HuH-7.5 (cell line): Measurements from ENCODE around the gene PHLDA3.

Experiments used
- DNase-seq: peaks from one replicate; pipeline ENCODE4 v3.0.0; 2011; ENCODE audit warnings: low spot score

PHLDA3 gene

GRCh38 chr1:201461645-201462441 is 7.1 kb downstream of the PHLDA3 start:
- no peak for DNase-seq

- no peak for DNase-seq
Measured at GRCh38 chr1:201460814-201461644, 8.0 kb downstream of the PHLDA3 start.

DNA sequence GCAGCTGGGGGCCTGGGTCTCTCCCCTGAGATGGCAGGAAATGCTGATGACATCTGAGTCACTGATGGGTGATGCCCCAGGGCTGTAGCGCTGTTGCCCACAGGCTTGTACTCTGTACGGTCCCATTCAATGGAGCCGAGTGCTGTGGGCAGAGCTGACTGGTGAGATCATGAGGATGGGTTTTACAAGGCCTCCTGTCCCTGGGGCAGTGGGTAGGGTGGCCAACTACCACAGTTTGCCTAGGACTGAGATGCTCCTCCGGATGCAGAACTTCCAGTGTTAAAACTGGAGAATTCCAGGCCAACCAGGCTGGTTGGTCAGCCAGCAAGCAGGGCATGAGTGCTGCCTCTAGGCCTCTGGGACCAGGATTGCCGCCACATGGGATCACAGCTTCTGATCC is 9.2 kb downstream of the PHLDA3 start:
- no peak for DNase-seq

- DNase-seq: no peak
Measured at GRCh38 chr1:201459052-201459451, 9.9 kb downstream of the PHLDA3 start.

GRCh38 chr1:201457508-201457960 is 11.5 kb downstream of the PHLDA3 start:
- DNase-seq: no peak

- no peak for DNase-seq
Measured at GRCh38 chr1:201456499-201457309, 12.3 kb downstream of the PHLDA3 start.

- DNase-seq: no peak
Measured at GRCh38 chr1:201455098-201455497, 13.9 kb downstream of the PHLDA3 start.

DNA sequence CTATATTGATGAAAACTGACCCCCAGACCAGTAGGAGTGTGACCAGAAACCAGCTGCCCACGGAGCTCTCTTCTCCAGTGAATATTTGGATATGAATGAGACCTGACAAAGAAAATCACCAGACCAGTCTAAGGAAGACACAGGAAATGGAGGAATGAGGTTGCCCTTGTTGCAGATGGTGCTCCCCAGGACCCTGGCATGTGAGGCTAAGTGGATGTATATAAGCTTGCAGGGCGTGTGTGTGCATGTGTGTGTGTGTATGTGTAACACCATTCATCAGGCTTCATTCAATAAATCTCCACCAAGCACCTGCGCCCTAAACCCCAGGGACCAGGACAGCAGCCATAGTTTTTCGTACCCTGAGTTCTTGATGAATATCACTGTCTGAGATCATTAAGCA is 14.4 kb downstream of the PHLDA3 start:
- no peak for DNase-seq

GRCh38 chr1:201452866-201453265 is 16.1 kb downstream of the PHLDA3 start:
- no peak for DNase-seq

- no peak for DNase-seq
Measured at GRCh38 chr1:201450721-201451291, 18.2 kb downstream of the PHLDA3 start.

- DNase-seq: no peak
Measured at GRCh38 chr1:201448990-201449389, 20.0 kb downstream of the PHLDA3 start.

DNA sequence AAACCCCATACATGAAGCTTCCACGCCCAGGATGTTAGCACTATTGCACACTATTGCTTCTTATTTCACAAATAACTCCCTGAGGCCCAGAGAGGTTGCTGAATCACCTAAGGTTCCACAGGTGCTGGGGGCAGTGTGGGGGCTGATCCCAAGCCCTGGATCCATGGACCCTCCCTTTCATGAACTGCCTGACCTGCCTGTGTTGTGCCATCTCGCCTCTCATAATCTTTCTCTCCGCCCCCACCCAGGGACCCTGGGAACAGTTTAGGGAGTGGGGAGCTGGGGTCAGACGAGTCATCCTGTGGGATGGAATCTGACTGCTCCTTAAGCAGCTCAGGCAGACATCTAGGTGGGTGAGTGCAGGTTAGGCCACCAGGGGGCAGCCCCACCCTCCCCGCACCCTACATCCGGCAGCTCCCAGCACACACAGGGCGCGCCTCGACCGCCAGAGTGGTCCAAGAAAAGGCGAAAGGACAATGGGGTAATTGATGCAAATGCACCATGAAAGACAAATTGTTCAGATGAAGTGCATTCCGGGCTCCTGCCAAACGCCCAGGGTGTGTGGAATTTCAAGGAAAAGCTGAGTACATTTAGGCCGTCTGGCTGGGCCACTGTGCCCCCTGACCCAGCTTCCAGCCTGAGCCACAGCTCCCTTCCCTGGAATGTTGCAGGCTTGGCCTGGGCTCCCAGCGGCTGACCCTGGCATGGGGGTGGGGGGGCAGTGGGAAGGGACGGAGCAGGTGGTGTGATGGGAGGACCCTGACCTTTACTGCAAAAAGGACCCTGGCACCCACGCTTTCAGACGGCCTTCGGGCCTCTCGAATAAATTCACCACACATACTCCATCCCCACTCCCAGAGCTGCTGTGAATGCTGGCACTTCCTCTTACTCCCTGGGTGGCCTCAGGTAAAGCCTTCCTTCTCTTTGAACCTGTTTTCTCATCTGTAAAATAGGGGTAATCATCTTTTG is 20.8 kb downstream of the PHLDA3 start:
- peak; percentile 77 for DNase-seq

GRCh38 chr1:201445310-201445709 is 23.7 kb downstream of the PHLDA3 start:
- DNase-seq: no peak

DNA sequence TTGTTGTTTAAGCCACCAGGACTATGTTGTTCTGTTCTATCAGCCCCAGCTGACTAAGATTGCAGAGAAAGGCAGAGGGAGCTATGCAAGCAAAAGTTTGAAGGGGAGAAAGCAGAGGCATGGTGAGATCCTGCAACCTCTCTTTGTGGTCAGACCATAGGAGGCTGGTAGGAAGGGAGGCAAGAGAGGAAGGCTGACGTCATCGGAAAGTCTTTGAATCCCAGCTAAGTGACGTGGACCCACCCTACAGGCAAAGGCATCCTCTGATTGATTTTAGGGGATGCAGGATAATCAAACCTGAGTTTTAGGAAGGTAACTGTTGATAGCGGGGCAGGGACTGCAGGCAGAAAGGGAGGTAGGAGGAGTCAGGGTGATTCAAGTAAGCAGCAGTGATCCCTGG is 24.2 kb downstream of the PHLDA3 start:
- no peak for DNase-seq

DNA sequence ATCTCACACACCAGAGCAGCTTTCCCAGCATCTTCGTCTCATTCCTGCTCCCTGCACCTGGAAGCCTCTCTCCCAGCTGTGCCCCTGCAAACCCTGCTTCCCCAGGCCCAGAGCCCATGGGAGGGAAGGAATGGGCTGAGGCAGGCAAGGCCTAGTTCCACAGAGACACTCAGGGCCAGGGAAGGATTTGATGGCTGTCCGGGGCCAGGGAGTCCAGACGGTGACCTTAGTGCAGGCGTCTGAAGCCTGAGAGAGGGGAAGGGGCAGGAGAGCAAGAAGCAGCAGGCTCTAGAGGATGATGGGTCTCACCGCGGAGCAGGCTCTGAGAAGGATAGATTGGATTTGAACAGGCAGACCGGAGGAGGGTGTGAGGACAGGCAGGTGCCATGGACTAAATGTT is 25.2 kb downstream of the PHLDA3 start:
- no peak for DNase-seq

GRCh38 chr1:201436969-201437368 is 32.0 kb downstream of the PHLDA3 start:
- DNase-seq: no peak

DNA sequence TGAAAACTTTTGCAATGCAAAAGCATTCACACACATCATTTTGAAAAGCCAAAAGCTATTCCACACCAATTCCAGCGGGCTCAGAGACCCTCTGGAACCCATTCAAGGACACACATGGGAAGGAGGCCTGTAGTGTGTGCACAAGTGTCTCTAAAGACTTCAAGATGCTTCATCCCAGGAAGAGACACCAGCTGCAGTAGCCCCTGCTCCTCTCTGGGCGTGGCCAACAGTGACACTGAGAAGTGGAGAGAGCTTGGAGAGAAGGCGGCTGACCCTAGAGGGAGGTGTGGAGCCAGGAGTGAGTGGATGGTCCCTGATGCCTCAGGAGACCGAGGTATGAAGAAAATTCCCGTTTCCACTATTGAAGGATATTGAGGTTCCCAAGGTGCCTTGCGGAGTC is 32.6 kb downstream of the PHLDA3 start:
- peak; percentile 28 for DNase-seq

DNA sequence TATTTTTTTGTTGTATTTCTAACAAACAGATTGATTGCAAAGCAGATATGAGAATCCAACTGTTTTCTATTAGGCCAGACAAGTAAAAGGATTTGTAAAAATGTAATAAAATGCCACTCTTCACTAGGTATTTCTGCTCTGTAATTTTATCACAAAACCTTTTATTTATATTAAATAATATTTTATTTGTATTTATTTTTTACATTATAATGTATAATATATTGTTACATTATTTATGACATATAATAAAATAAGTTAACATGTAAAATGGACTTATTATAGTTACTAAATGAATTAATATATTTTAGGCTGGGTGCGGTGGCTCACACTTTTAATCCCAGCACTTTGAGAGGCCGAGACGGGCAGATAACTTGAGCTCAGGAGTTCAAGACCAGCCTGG is 34.7 kb downstream of the PHLDA3 start:
- DNase-seq: no peak

DNA sequence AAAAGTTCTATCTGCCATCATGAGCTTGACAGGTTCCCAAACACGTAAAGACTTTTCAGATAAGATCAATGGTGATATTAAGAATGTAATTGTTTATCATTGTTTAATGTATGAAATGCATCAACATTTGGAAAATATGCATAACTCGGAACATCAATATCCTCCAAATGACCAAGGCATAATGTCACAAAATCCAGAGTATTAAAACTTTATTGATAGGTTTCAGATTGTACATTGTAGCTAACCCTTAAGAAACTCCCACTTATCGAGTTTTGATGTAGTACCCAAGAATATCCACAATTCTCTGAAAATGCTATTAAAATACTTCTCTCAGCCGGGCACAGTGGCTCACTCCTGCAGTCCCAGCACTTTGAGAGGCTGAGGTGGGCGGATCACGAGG is 35.4 kb downstream of the PHLDA3 start:
- no peak for DNase-seq

- no peak for DNase-seq
Measured at GRCh38 chr1:201430776-201431175, 38.2 kb downstream of the PHLDA3 start.
